GM03348 (cell line): ENCODE measurements around the gene MLXIP.
A peak's percentile ranks its signal among the peaks of the same experiment; 100 is the strongest.
"Not testable (repeated sequence)": the region's sequence is repeated elsewhere in the genome, so short reads cannot be mapped to it uniquely, and the experiment has no call there.

Source experiments
- DNase-seq: peaks from one replicate; pipeline ENCODE4 v3.0.0; 2012; ENCODE audit warnings: low spot score

Gene MLXIP

DNA sequence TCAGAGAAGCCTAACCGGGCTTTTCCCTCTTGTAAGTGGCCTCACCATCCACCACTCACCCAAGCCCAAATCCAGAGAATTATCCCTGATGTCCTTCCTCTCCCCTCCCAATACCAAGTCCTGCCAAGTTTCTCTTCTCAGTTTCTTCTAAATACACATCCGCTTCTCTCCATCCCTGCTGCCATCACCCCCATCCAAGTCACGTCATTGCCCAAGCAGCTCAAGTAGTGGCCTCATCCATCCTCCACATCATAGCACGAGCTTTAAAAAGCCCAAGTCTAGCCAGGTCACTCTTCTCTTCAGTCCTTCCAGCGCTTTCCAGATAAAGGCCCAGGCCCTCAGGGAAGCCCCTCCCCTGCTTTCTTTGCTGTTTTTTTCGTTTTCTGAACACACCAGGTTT, 70.1 kb downstream of the MLXIP start:
- no peak for DNase-seq

DNA sequence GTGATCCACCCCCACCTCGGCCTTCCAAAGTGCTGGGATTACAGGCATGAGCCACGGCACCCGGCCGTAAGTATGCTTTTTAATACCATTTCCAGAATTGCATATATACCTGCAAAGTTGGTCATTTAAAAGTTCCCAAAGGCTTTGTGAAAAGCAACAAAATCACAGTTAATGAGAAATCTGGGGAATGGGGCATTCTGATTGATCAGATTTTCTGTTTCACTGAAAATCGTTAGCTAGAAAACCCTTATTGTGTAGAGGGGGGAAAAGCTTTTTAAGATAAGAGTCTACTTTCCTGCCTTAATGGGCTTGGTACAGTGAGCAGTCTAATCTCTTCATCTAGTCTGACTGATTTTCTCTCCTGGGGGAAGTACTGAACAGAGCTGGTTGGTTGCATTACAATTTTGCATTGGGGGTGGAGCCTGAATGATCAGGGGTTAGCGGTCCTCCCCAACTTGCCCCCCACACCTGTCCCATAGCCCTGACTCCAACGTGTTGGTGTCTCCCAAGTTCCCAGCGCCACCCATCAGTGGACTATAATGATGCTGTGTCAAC, 71.6 kb downstream of the MLXIP start:
- DNase-seq = no peak

DNA sequence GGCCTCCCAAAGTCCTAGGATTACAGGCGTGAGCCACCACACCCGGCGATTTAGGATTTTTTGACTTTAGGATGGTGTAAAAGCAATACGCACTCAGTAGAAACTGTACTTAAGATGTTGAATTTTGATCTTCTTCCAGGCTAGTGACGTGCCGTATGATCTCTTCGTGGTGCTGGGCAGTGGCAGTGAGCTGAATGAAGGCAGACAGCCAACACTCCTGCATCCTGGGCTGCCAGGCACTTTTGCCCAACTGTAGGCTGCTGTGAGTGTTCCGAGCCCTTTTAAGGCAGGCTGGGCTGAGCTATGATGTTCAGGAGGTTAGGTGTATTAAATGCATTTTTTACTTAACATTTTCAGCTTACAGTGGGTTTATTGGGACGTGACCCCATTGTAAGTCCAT, 74.2 kb downstream of the MLXIP start:
- DNase-seq = no peak

DNA sequence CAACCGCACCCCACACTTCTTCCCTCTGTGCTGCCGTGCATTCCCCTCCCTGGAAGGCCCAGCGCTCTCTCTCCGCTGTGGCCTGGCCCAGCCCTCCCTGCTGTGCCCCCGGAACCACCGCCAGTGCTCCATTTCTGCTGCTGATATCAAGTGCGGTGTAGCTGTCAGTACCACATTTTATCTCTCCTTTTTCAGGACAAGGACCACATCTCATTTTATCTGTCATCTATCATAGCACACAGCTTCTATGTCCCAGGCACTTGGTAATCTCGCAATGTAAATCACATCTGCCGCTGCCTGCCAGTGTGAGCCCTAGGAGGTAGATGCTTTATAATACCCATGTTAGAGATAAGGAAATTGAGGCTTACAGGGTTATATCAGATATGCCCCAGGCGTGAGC, 77.1 kb downstream of the MLXIP start:
- DNase-seq = no peak

DNA sequence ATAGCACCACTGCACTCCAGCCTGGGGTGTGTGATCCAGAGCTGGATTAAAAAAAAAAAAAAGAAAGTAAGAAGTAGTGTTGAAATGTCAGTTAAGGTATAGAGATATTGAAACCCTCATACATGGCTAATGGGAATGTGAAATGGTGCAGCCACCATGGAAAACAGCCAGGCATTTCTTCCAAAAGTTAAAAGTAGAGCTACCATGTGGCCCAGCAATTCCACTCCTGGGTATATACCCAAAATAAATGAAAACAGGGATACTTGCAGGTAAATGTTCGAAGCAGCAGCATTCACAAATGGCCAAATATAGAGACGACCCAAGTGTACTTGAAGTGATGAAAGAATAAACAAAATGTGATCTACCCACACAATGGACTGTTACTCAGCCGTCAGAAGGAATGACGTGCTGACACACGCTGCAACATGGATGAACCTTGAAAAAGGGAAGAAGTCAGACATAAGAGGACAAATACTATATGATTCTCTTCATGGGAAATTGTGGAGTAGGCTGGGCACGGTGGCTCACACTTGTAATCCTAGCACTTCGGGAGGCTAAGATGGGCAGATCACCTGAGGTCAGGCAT, 80.2 kb downstream of the MLXIP start:
- no peak for DNase-seq

DNA sequence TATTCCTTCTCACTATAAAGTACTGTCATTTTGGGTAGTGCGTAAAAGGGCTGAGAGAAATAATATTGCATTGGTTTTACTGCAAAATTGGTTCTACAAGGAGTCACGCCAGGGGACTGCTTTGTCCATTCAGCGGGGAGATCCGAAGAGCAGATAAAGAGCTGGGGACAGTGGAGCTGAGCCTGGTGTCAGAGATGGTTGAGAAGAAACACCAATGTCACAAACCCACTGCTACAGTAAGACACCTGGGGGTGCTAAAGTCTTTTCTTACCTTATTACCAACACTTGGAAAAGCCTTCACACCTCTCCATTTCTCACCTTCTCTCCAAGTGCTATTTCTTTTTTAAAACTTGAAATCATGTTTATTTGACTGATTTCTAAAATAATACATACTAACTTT, 81.3 kb downstream of the MLXIP start:
- DNase-seq = no peak

DNA sequence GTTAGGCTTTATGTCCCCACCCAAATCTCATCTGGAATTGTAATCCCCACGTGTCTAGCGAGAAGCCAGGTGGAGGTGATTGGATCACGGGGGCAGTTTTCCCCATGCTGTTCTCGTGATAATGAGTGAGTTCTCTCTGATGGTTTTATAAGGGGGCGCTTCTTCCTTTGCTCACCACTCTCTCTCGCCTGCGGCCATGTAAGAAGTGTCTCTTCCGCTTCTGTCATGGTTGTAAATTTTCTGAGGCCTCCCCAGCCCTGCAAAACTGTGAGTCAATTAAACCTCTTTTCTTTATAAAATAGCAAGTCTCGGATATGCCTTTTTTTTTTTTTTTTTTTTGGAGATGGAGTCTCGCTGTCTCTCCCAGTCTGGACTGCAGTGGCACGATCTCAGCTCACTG, 82.2 kb downstream of the MLXIP start:
- DNase-seq = no peak

DNA sequence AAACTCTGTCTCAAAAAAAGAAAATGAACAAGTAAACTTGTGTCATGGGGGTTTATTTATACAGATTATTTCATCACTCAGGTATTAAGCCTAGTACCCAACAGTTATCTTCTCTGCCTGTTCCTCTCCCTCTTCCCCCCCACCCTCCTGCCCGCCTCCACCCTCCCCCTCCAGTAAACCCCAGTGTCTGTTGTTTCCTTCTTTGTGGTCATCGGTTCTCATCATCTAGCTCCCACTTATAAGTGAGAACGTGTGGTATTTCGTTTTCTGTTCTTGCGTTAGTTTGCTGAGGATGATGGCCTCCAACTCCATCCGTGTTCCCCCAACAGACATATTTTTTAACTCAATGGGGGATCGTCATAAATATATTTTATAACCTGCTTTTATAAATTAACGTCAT, 83.1 kb downstream of the MLXIP start:
- no peak for DNase-seq

DNA sequence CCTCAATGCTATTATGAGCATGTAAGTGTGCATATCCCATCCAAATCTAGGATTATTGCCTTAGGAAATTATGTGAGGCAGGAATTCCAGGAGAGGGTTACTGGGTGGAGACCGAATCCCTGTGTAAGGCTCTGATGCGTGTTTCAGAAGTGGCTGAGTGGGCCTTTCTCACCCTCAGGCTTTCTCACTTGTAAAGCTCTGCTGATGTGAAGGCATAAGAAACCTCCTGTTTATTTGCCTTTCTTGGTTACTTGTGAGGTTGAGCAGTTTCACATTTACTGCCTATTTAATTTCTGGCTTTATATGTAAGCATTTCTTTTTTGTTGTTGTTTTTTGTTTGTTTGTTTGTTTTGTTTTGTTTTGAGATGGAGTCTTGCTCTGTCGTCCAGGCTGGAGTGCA, 84.4 kb downstream of the MLXIP start:
- no peak for DNase-seq

DNA sequence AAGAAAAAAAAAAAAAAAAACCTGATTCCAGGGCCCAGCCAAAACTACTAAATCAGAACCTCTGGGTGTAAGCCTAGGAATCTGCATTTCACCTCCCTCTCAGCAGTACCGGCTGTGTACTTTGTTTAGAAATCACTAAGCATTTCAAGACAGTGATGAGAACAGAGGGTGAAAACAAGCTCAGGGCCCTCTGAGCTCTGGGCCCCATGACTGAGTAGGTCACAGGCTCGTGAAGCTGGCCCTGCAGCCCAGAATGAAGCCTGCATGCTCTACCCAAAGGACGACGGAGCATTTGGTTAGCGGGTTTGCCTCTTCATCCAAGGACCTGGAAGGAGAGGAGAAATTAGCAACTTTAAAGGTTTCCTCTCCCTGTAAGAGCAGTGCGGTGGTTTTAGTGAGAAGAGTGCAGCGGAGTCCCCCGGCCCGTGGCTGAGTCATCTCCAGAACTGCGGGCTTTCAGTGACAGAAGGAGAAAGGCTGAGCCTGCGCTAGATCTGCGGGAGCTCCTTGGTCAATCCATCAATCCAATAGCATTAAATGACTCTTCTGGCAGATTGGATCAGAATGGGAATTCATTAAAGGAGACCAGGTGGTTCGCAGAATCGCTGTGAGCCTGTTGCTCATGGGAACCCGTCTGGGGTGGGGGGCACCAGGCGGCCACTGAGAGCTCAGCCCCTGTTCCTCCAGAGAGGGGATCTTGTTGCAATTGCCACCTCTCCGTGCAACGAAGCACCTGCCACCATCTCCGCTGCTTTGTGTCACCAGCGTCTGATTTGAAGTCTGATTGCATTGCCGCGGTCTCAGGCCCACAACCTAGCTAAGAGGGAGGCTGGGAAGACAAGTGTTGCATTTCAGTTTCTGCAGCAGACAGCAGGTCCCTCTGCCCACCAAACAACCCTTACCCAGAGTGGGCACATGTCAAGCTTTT, 88.1 kb downstream of the MLXIP start:
- no peak for DNase-seq

DNA sequence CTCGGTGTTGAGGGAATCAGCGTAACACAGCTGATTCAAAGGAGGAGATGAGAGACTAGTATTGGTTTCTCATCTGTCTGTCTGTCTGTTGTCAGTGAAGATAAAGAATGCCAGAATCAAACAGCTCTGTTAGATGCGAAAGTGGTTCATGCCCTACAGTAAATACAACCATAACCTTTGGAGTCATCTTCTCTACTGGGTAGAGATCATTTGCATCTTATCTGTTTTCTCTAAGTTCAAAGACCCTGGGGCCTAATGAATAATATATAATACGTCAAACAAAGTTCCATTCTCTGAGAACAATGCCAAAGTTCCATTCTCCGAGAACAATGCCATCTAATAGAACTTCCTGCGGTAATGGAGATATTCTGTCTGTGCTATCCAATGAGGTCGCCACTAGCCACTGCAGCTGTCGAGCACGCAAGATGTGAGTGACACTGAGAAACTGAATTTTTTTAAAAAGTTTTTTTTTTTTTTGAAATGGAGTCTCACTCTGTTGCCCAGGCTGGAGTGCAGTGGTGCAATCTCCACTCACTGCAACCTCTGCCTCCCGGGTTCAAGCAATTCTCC, 88.9 kb downstream of the MLXIP start:
- no peak for DNase-seq

DNA sequence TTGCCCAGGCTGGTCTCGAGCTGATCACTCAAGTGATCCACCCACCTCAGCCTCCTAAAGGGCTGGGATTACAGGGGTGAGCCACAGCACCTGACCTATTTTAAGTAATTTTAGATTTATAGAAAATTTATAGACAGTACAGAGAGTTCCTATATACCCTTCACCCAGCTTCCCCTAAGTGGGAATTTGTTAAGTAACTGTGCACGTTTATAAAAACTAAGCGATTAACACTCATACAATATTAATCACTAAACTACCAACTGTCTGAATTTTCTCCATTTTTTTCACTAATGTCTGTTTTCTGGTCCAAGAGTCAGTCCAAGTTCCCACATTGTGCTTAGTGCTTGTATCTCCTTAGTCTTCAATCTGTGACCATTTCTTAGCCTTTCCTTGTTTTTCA, 89.9 kb downstream of the MLXIP start:
- no peak for DNase-seq

DNA sequence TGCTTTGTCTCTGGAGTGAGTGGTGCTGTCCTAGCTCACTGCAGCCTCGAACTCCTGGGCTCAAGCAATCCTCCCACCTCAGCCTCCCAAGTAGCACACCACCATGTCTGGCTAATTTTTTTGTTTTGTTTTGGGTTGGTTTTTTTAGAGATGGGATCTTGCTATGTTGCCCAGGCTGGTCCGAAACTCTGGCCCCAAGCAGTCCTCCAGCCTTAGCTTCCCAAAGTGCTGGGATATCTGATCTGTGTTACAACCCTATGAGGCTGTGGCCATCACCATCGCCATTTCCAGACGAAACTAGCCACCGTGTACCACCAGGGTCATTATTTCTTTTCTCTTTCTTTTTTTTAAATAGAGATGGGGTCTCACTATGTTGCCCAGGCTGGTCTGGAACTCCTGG, 92.8 kb downstream of the MLXIP start:
- DNase-seq = no peak

DNA sequence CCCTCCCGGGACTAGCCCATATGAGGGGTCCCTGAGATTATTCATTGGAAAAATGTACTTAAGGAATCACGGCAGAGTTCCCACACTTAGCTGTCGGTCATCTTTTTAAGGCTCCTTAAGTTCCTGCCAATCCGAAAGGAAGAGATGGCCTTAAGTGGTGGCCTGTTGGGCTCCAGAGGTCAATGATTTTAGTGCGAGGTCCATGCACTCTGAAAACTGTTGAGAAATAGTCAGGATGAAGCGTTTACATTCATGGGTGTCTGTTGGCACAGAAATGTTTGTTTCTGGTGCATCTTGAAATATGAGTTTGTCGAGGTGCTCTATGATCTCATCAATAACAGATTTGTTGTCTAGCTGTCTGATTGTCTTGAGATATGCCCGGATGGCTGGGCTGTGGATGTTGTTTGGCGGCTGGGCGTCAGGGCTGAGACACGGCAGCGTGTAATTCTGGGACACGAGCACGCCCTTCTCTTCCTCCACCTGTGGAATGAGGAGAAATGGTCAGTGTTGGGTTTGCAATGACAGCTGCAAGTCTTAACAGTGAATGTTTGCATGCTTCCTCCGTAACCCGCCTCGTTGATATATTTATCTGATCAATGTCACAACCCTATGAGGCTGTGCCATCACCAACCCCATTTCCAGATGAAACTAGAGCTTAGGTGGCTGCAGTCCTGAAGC, 93.8 kb downstream of the MLXIP start:
- DNase-seq = no peak

DNA sequence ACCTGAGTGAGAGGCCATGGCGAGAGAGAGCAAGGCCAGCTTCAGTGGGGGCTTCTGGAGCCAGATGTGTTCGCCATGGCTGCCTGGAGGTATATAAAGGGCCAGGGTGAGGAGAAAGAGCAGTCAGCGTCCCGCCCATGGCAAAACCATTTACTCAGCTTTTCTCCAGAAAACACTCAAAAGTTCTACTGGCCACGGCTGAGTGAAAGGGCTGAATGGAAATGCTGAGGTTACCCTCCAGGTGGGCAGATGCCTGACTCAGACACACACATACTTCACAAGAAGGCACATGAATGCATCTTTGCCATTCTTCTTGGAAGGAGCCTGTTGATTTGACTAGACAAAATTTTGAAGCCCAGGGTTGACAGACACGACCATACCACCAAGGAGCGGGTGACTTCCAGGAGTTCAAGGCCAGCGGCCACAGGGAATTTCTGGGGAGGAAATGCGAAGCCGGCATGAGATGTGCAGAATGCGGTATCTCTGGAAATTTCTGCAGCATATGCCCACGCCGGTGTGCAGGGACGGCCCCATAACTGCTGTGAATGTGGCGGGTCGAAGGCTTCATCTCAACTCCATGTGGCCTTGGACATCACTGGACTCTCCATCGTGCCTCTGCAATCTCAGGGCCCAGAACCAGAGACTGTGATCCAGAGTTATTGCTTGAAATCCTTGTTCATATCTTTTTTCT, 95.7 kb downstream of the MLXIP start, which contains the start of gene IL31:
TSS of gene IL31 (minus strand) at position 67 of the 691 bp plus-strand sequence. CDS start at position 18, 49 bp downstream.
- no peak for DNase-seq

DNA sequence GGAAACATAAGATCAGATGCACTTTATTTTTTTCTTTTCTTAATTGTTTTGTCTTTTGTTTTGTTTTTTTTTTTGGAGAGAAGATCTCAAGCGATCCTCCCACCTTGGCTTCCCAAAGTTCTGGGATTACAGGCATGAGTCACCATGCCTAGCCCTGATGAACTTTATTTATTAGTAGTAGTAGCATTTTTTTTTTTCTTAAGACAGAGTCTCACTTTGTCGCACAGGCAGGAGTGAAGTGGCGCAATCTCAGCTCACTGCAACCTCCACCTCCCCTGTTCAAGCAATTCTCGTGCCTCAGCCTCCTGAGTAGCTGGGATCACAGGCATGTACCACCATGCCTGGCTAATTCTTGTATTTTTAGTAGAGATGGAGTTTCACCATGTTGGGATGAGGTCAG, 97.9 kb downstream of the MLXIP start:
- DNase-seq = not testable (repeated sequence)

DNA sequence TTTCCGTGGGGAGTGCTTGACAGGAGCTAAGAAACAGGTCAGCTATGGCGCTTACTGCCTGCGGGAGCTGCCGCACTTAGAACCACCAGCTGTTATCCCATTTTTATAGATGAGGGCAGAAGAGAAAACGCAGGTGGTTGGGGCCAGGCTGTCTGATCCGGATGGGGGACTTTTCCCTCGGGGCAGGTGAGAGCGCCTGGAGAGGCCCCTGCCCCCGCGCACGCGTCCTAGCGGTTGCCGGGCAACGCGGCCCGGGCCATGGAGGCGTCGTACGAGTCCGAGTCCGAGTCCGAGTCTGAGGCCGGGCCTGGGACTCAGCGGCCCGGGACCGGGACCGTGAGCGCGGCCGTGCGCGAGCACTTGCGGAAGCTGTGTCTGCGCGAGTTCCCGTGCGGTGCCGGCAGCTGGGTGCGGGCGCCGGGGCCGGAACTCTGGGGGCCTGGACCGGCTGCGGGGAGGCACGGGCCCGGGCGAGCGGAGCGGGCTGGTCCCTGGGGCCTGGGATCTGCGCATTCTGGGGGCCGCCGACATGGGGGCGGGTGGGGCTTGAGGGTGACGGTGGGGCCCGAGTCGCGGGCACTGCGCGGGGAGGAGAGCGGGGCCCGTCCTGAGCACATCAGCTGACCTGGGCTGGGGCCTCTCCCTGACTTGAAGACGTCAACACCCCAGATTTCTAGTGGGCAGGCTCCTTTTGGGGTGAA, 104.5 kb downstream of the MLXIP start, which contains the start of gene LRRC43:
TSS of gene LRRC43 (plus strand) at position 237 of the 701 bp plus-strand sequence. CDS start at position 259, 22 bp downstream.
- peak; percentile 71 for DNase-seq

DNA sequence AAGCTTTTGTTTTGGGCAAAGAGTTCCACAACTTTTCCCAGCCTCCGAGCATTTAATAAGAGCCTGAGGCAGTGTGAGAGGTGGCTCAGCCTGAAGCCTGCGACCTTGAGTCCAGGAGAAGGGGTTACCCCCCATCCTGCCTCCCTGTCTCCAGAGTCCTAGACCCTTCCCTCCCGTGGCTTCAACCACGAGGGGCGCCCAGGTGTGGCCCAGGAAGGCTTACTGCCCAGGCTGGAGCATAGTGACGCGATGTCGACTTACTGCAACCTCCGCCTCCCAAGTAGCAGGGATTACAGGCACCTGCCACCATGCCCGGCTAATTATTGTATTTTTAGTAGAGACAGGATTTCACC, 105.0 kb downstream of the MLXIP start:
- DNase-seq = no peak

DNA sequence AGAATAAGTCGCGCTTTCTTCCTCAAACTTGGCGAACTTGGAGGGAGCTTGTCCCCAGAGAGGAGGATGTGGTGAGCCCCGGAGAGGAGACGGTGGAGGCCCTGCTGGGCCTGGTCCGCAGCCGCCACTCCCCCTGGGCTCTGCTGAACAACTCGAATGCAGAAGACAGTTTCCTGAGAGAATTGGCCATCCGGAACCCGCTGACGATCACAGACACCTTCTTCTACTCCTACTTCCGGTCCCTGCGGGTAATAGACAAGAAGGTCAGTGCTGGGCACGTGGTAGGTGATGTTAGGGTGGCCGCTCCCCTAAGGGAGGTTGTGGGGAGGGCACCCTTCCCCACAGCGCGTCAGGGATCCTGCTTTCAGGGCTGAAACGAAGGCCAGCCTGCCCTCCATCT, 106.0 kb downstream of the MLXIP start:
- DNase-seq = no peak

DNA sequence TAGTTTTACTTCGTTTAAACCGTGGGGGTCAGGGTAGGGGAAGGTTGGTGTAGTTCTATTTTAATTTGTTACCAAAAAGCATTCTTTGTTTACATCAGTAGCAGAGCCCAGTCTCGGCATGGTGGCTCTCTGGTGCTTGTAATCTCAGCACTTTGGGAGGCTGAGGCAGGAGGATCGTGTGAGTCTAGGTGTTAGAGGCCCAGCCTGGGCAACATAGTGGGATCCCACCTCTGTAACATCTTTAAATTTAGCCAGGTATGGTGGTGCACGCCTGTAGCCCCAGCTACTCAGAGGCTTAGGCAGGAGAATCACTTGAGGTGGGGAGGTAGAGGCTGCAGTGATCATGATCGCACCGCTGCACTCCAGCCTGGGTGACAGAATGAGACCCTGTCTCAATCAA, 106.5 kb downstream of the MLXIP start:
- no peak for DNase-seq

DNA sequence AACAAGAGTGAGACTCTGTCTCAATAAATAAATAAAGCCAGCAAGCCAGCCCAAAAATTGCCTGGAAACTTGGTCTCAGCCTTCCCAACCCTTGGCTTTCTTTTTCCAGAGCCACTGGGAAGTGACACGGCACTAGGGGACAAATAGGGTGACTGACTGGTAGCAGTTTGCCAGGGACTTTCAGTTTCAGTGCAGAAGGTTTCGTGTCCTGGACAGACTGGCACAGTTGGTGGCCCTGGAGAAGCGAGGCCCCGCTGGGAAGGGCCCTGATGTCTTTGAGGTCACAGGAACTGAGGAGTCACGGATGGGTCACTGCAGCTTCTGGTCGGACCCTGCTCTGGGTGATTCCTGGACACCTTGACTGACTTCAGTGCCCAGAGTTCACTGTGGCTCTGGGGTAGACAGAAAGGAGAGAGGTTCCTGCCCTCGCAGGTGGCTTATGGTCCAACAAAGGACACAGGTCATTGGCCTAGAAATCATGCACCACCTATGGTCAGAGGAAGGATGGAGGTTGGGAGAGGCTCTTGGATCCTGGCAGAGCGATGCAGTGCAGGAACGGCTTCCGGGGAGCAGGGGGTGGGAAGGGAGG, 107.0 kb downstream of the MLXIP start:
- DNase-seq = no peak
